ENCODE data around the gene LRRC75A.

- TF ChIP-seq GATA2 (IDR thresholded peaks at IDR 0.05; ENCODE audit: insufficient read depth, insufficient read length, low read depth, low read length) (no peak), CTCF (IDR thresholded peaks at IDR 0.05; ENCODE audit: extremely low read depth in 1 of 2, insufficient read depth in 1 of 2, low read depth in 1 of 2, low read length in 2 of 2) (no peak), EZH2 (IDR thresholded peaks at IDR 0.05; ENCODE audit: borderline replicate concordance, low read depth, low read length, severe bottlenecking) (no peak), MAX (IDR thresholded peaks at IDR 0.05; ENCODE audit: insufficient read depth, insufficient read length) (no peak), FOS (IDR thresholded peaks at IDR 0.05; ENCODE audit: borderline replicate concordance, insufficient read depth, low read length) (no peak), POLR2A (IDR thresholded peaks at IDR 0.05; ENCODE audit: low read depth, low read length) (no peak), POLR2AphosphoS5 (IDR thresholded peaks at IDR 0.05; ENCODE audit: insufficient read depth, low read depth, low read length) (no peak), MYC (IDR thresholded peaks at IDR 0.05; ENCODE audit: low read depth, low read length) (no peak), JUN (IDR thresholded peaks at IDR 0.05; ENCODE audit: borderline replicate concordance, insufficient read depth, insufficient read length, low read depth) (no peak)
These were observed 8.9 kb downstream of the LRRC75A start for GRCh38 chr17:16483021-16483645.

Data from endothelial cell of umbilical vein (primary cell).